ENCODE data around the gene TMEM163. TPM values are rescaled to one million over a fixed set of nuclear protein-coding genes. Genes with fewer than 3 reads are reported as not detected.

The TMEM163 gene
- total RNA-seq, 6 donors from 2014 or later = 19.3 to 71.6 (median 26.7) TPM

DNA sequence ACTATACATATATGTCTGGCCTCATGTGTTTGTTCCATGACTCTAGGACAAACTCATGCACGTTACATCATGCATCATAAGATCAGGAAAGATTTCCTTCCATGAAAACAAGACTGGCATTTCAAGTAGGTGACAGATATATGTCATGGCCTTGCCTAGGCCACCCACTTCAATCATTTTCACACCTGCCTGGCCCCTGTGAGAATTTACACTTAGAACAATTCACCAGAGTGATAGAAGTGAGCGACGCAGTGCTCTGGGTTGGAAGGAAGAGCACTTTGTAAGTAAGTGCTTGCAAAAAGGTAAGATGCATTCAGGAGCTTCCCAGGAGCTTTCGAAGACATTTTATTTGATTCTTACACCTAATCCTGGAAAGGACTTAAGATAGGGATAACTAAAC, 39.5 kb downstream of the TMEM163 start:
- DNase-seq (no peak), ATAC-seq (ENCODE audit: low FRiP score in 2 of 2) (no peak)
- TF ChIP-seq POLR2A (IDR thresholded peaks at IDR 0.05) = no peak
- no peak for TF ChIP-seq EP300 (IDR thresholded peaks at IDR 0.05)
- no peak for TF ChIP-seq POLR2AphosphoS5 (IDR thresholded peaks at IDR 0.05)
- TF ChIP-seq, protein P1, sequence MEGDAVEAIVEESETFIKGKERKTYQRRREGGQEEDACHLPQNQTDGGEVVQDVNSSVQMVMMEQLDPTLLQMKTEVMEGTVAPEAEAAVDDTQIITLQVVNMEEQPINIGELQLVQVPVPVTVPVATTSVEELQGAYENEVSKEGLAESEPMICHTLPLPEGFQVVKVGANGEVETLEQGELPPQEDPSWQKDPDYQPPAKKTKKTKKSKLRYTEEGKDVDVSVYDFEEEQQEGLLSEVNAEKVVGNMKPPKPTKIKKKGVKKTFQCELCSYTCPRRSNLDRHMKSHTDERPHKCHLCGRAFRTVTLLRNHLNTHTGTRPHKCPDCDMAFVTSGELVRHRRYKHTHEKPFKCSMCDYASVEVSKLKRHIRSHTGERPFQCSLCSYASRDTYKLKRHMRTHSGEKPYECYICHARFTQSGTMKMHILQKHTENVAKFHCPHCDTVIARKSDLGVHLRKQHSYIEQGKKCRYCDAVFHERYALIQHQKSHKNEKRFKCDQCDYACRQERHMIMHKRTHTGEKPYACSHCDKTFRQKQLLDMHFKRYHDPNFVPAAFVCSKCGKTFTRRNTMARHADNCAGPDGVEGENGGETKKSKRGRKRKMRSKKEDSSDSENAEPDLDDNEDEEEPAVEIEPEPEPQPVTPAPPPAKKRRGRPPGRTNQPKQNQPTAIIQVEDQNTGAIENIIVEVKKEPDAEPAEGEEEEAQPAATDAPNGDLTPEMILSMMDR (IDR thresholded peaks at IDR 0.05) = no peak
- Histone ChIP-seq H3K27ac (no peak overlapping the region), H3K27me3 (no peaks in the 10 kb centered on the region), H3K9me3 (no peaks in the 10 kb centered on the region), H3K4me1 (peaks cover 3 to 13% (median 7%) of the 10 kb centered on the region in 4 donors), H3K4me3 (no peak overlapping the region), H3K36me3 (no peaks in the 10 kb centered on the region)
- 86 to 94% methylated on average over 4 of the region's 4 CpGs for WGBS, 2 donors

DNA sequence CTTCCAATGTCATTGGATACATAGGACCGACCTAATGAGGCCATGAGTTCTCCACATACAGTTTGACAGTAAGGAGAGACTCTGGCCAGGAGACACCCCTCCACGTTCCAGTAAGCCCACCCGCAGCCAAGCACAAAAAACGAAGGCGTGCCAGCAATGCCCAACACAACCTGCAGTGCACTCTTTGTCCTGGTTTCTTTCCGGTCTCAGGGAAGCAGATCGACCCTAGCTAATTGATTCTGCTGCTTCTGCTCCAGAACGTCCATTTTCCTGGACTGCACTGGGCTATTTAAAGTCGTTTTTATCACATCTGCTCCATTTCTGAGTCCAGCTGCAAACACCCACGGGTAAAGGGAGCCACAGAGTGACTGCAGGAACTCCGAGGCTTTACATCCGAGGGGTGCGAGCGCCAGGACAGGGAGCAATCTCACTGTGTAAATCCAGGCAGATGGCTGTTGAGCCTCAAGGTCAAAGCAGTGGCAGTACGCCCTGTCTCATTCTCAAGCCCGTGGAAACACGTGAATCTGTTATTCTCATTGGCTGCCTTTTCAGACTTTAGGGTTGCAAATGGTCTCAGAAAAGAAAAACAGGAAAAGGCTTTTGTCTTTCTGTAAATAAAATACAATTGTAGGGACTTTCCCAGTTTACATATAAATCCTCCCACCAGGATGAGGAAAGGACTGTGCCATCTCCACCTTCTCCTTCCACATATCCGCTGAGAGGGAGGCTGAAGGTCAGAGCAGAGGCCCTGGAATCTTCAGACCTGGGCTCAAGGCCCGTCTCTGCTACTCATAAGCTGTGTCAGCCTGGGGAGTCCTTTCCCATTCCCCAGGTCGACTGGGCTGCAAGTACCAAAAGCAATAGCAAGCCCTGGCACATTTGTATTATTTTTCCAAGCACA, 40.7 kb downstream of the TMEM163 start:
- Histone ChIP-seq H3K9me3 (no peaks in the 10 kb centered on the region), H3K4me1 (peaks cover 3 to 13% (median 7%) of the 10 kb centered on the region in 4 donors), H3K27me3 (no peaks in the 10 kb centered on the region), H3K36me3 (no peaks in the 10 kb centered on the region), H3K4me3 (no peak overlapping the region), H3K27ac (peak overlapping the region in 1 of 4 donors; percentile 3)
- 65 to 77% methylated on average over 20 of the region's 20 CpGs for WGBS, 2 donors
- no peak for TF ChIP-seq POLR2AphosphoS5 (IDR thresholded peaks at IDR 0.05)
- no peak for TF ChIP-seq EP300 (IDR thresholded peaks at IDR 0.05)
- TF ChIP-seq POLR2A (IDR thresholded peaks at IDR 0.05) = no peak
- TF ChIP-seq, protein P1 (IDR thresholded peaks at IDR 0.05) = no peak
- no peak for ATAC-seq (ENCODE audit: low FRiP score in 2 of 2)
- no peak for DNase-seq

DNA sequence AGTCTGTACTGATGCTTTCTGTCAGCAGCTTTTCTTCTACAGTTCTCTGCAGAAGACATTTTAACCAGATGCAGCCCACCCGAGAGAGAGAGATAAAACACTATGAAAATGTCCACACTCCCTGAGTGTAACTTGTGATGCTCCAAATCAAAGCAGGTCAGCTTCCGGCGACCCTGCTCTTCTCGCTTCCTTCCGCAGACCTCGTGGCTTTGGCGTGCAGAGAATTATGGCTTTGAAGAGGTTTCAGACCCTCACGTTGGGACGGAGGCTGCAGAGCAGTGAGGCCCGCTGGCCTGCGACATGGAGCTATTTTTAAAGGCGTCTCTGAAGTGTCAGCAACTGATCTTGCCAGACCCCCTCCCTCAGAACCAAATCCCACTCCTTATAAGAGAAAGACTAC, 41.8 kb downstream of the TMEM163 start:
- ATAC-seq (ENCODE audit: low FRiP score in 2 of 2) (no peak), DNase-seq (no peak)
- peaks cover 3 to 13% (median 7%) of the 10 kb centered on the region in 4 donors for H3K4me1 ChIP-seq
- H3K36me3 ChIP-seq = no peaks in the 10 kb centered on the region
- H3K4me3 ChIP-seq = no peak overlapping the region
- no peak overlapping the region for H3K27ac ChIP-seq
- no peaks in the 10 kb centered on the region for H3K27me3 ChIP-seq
- TF ChIP-seq POLR2A (IDR thresholded peaks at IDR 0.05) (no peak), EP300 (IDR thresholded peaks at IDR 0.05) (no peak), POLR2AphosphoS5 (IDR thresholded peaks at IDR 0.05) (no peak)
- TF ChIP-seq, protein P1 (IDR thresholded peaks at IDR 0.05) = no peak
- WGBS, 2 donors = 42 to 59% methylated on average over 12 of the region's 12 CpGs
- no peaks in the 10 kb centered on the region for H3K9me3 ChIP-seq

DNA sequence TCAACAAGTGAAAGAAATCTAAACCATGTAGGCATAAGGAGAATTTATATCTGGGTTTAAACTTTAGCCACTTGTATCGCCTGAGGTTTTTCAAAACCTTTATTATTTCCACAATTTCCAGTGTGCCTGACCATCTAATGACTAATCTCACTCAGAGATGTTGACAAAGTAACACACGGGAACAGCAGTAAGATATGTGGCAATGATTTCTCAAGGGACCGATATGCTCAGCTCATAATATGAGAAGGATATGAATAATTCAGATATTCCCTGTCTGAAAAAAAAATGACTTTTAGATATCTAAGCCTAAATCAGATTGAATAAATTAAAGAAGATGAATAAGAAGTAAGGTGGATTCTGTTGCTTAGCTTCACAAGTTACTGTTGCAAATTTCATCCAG, 43.5 kb downstream of the TMEM163 start:
- H3K9me3 ChIP-seq = no peaks in the 10 kb centered on the region
- DNase-seq = no peak
- no peaks in the 10 kb centered on the region for H3K27me3 ChIP-seq
- no peak for ATAC-seq (ENCODE audit: low FRiP score in 2 of 2)
- TF ChIP-seq, protein P1 (IDR thresholded peaks at IDR 0.05) = no peak
- TF ChIP-seq EP300 (IDR thresholded peaks at IDR 0.05) (no peak), POLR2A (IDR thresholded peaks at IDR 0.05) (no peak), POLR2AphosphoS5 (IDR thresholded peaks at IDR 0.05) (no peak)
- H3K4me1 ChIP-seq = peaks cover 7 to 26% (median 15%) of the 10 kb centered on the region in 4 donors
- H3K27ac ChIP-seq = peak overlapping the region in 2 of 4 donors; percentile 10 to 54
- H3K36me3 ChIP-seq = no peaks in the 10 kb centered on the region
- WGBS, 2 donors = 51 to 66% methylated on average over 3 of the region's 3 CpGs
- H3K4me3 ChIP-seq = no peak overlapping the region
